Measurements from ENCODE around the gene NHEJ1.

Gene NHEJ1

DNA sequence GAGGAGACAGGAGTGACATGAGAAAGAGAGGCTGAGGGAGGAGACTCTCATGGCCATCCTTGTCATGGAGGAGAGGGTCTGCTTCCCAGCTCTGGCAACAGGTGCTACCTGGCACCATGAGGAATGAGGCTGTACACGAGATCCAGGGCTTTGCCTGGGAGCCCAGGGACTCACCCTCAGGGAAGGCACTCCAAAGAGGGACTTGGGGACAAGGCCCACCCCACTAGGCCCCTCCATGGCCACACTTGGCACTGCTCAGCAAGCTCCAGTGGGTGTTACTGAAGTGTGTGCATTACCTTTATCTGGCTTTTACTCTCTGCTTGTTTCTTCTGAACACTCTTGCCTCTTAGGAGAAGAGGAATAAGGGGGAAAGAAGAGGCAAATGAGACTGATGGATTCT lies 122.0 kb downstream of the NHEJ1 start:
- ChIA-PET POLR2A (no interaction called here), CTCF (interaction anchor here (0.6 to 7.8 kb wide), 5 partner anchors 10 to 119 kb away, joined by 3 to 104 read pairs (median 4); no protein-coding TSS in a partner anchor)
- DNase-seq (ENCODE audit: low read depth, low spot score): no peak
- TF ChIP-seq, protein P1, sequence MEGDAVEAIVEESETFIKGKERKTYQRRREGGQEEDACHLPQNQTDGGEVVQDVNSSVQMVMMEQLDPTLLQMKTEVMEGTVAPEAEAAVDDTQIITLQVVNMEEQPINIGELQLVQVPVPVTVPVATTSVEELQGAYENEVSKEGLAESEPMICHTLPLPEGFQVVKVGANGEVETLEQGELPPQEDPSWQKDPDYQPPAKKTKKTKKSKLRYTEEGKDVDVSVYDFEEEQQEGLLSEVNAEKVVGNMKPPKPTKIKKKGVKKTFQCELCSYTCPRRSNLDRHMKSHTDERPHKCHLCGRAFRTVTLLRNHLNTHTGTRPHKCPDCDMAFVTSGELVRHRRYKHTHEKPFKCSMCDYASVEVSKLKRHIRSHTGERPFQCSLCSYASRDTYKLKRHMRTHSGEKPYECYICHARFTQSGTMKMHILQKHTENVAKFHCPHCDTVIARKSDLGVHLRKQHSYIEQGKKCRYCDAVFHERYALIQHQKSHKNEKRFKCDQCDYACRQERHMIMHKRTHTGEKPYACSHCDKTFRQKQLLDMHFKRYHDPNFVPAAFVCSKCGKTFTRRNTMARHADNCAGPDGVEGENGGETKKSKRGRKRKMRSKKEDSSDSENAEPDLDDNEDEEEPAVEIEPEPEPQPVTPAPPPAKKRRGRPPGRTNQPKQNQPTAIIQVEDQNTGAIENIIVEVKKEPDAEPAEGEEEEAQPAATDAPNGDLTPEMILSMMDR (IDR thresholded peaks at IDR 0.05; ENCODE audit: insufficient read depth, low read length, missing control alignments): no peak
- no peak overlapping the region for H3K4me3 ChIP-seq (ENCODE audit: low read depth, low read length)

DNA sequence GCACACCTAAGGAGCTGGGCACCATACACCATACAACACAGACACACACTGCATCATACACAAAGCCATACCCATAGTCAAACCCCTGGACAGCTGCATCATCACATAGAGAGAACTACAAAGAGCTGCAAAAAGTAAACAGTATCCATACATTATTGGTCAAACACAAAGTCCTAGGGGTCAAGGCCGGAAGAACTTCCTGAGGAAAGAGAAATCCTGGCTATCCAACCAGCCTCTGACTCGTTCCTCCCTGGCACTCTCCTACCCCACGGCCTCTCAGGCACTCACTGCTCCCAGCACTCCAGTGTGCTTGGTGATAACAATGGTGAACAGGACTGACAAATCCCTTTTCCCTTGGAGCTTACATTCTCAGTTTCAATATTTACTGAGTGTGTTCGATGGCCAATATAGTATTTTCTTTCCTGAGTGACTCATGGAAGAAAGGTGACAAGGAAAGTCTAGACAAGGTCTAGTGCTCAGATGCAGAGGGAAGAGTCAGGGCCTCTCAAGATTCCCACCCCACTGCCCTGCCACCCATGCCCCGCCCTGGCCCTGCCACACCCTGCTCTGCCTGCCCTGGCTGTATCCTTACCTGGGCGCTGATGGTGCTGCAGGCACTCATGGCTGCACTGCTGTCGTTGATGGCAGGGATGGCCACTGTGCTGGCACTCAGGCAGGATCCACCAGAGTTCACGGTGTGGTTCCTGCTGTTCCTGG lies 122.7 kb downstream of the NHEJ1 start:
- ChIA-PET POLR2A (no interaction called here), CTCF (interaction anchor here (0.6 to 7.8 kb wide), 9 partner anchors 10 to 119 kb away, joined by 3 to 104 read pairs (median 3); partner anchors contain the start of gene IHH)
- DNase-seq (ENCODE audit: low read depth, low spot score): no peak
- no peak overlapping the region for H3K4me3 ChIP-seq (ENCODE audit: low read depth, low read length)
- TF ChIP-seq, protein P1 (IDR thresholded peaks at IDR 0.05; ENCODE audit: insufficient read depth, low read length, missing control alignments): no peak

DNA sequence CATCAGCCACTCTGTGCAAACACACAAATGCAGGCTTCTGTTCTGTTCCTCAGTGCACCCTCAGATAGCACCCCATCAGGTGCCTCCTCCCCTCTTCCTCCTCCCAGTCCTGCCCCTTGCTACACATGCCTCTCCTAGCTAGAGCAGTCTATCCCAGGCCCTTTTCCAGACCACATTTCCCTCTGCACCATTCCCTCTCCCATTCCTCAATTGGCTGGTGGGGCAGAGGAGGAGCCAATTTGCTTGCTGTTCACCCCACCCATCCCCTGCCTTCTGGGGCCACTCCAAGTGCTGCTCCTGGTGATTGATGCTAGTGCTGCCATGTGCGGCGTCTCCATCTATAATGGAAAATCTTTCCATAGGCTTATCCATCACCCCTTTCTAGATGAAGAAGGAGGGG lies 124.7 kb downstream of the NHEJ1 start:
- TF ChIP-seq, protein P1 (IDR thresholded peaks at IDR 0.05; ENCODE audit: insufficient read depth, low read length, missing control alignments): no peak
- H3K4me3 ChIP-seq (ENCODE audit: low read depth, low read length): no peak overlapping the region
- ChIA-PET CTCF (interaction anchor here (1.1 to 7.8 kb wide), 3 partner anchors 8 to 84 kb away, joined by 3 to 104 read pairs (median 7); no protein-coding TSS in a partner anchor), POLR2A (no interaction called here)
- no peak for DNase-seq (ENCODE audit: low read depth, low spot score)

DNA sequence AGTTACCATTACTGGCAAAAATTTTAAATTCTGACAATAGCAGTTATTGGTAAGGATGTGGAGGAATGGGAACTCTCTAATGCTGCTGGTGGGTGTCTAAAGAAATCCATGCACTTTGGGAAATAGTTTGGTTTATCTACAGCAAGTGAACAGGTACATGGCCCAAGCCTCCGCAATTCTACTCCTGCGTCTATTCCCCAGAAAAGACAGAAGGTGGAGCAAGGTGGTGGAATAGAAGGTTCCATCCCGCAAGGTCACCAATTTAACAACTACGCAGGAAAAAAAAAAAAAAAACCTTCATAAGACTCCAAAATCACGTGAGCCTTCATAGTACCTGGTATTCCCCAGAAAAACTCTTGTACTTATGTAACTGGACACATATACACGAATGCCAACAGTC lies 125.8 kb downstream of the NHEJ1 start:
- ChIA-PET CTCF (interaction anchor here (1.0 to 11.4 kb wide), 3 partner anchors 11 to 121 kb away, joined by 3 to 366 read pairs (median 3); partner anchors contain the start of gene NHEJ1), POLR2A (no interaction called here)
- TF ChIP-seq, protein P1 (IDR thresholded peaks at IDR 0.05; ENCODE audit: insufficient read depth, low read length, missing control alignments): no peak
- DNase-seq (ENCODE audit: low read depth, low spot score): no peak
- H3K4me3 ChIP-seq (ENCODE audit: low read depth, low read length): no peak overlapping the region

DNA sequence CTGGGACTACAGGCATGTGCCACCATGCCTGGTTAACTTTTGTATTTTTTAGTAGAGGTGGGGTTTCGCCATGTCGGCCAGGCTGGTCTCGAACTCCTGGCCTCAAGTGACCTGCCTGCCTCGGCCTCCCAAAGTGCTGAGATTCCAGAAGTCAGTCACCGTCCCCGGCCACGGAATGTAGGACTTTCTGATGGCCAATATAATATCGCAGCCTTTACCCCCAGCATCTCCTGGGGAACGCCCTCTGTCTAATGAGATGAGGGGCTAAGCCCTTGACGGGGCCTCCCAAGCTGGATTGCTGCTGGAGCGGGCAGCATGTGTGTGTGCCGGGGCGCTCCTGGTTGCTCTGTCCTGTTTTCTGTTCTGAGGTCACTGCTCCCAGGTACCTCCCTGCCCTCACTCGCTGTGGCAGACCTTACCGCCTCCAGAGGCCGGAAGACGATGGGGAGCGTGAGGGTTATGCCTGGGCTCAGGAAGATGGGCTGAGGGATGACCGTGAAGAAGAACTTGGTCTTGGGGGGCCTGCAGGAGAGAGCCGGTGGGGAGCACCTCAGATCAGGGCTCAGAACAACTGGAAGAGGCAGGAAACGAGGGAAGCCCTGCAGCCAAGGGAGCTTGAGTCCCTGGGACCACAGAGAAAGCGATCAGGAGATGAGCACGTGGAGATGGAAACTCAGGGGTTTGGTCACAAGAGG lies 128.4 kb downstream of the NHEJ1 start:
- no peak overlapping the region for H3K4me3 ChIP-seq (ENCODE audit: low read depth, low read length)
- no peak for DNase-seq (ENCODE audit: low read depth, low spot score)
- POLR2A ChIA-PET: interaction anchor here (0.7 kb wide), 1 partner anchor 118 kb away, joined by 3 read pairs; no protein-coding TSS in a partner anchor
- TF ChIP-seq, protein P1 (IDR thresholded peaks at IDR 0.05; ENCODE audit: insufficient read depth, low read length, missing control alignments): no peak
- CTCF ChIA-PET: interaction anchor here (2.4 to 11.4 kb wide), 5 partner anchors 8 to 123 kb away, joined by 10 to 366 read pairs (median 118); partner anchors contain the start of genes CFAP65 and NHEJ1
